HG02938 (cell line): ENCODE results near the gene AOC1.

Experiments
- ATAC-seq: cut with Tn5 transposase; IDR thresholded peaks from one replicate; pipeline ENCODE4 v1.9.1; 2021; ENCODE audit warnings: mild to moderate bottlenecking, moderate library complexity; ENCODE audit not compliant: unreplicated experiment

Gene AOC1

GRCh38 chr7:150856303-150857275 lies 4.3 kb downstream of the AOC1 start:
- no peak for ATAC-seq

GRCh38 chr7:150857276-150858055 lies 5.1 kb downstream of the AOC1 start:
- no peak for ATAC-seq

- no peak for ATAC-seq
Observed at GRCh38 chr7:150858236-150859197, 6.2 kb downstream of the AOC1 start.

GRCh38 chr7:150860291-150860977 lies 8.1 kb downstream of the AOC1 start:
- ATAC-seq = no peak

- no peak for ATAC-seq
Observed at GRCh38 chr7:150860978-150861295, 8.6 kb downstream of the AOC1 start.

GRCh38 chr7:150862356-150862755 lies 10.0 kb downstream of the AOC1 start:
- no peak for ATAC-seq

GRCh38 chr7:150863946-150864345 lies 11.6 kb downstream of the AOC1 start:
- ATAC-seq = no peak

GRCh38 chr7:150866932-150867564 lies 14.7 kb downstream of the AOC1 start:
- ATAC-seq = no peak

- ATAC-seq = no peak
Observed at GRCh38 chr7:150867605-150868004, 15.3 kb downstream of the AOC1 start.

- ATAC-seq = no peak
Observed at GRCh38 chr7:150869467-150869866, 17.1 kb downstream of the AOC1 start.

- ATAC-seq = no peak
Observed at GRCh38 chr7:150871601-150872000, 19.3 kb downstream of the AOC1 start.

- ATAC-seq = no peak
Observed at GRCh38 chr7:150874401-150875198, 22.3 kb downstream of the AOC1 start.

GRCh38 chr7:150875791-150876190 lies 23.5 kb downstream of the AOC1 start:
- ATAC-seq = no peak

GRCh38 chr7:150876817-150877526 lies 24.7 kb downstream of the AOC1 start:
- ATAC-seq = no peak

GRCh38 chr7:150877536-150877935 lies 25.2 kb downstream of the AOC1 start:
- ATAC-seq = no peak

GRCh38 chr7:150879345-150879744 lies 27.0 kb downstream of the AOC1 start:
- no peak for ATAC-seq

- ATAC-seq = no peak
Observed at GRCh38 chr7:150881189-150881588, 28.9 kb downstream of the AOC1 start.

- ATAC-seq = no peak
Observed at GRCh38 chr7:150890853-150891584, 38.7 kb downstream of the AOC1 start.
